Amniotic epithelial cell (primary cell): ENCODE data around the gene NLRC3.
"Not testable (repeated sequence)": the region's sequence is repeated elsewhere in the genome, so short reads cannot be mapped to it uniquely, and the experiment has no call there.

Experiments
- DNase-seq: peaks from one replicate; pipeline ENCODE4 v3.0.0-alpha.2; 2010; ENCODE audit warnings: low read depth

The NLRC3 gene

GRCh38 chr16:3577302-3577752 lies at the start of gene NLRC3:
TSS of gene NLRC3 (minus strand) at chr16:3577403. CDS start at chr16:3565036, 12,367 bp downstream.
- DNase-seq, result no peak

- peak; percentile 35 for DNase-seq
Observed at GRCh38 chr16:3625911-3626732, 48.9 kb upstream of the NLRC3 start.

GRCh38 chr16:3625331-3625730 lies 48.1 kb upstream of the NLRC3 start:
- DNase-seq, result no peak

GRCh38 chr16:3623642-3624041 lies 46.4 kb upstream of the NLRC3 start:
- no peak for DNase-seq

- peak; percentile 38 for DNase-seq
Observed at GRCh38 chr16:3618769-3619141, 41.6 kb upstream of the NLRC3 start.

- no peak for DNase-seq
Observed at GRCh38 chr16:3612510-3613466, 35.6 kb upstream of the NLRC3 start.

- DNase-seq, result peak; percentile 76
Observed at GRCh38 chr16:3611146-3611975, 34.2 kb upstream of the NLRC3 start, which contains the start of gene SLX4. TSS of gene SLX4 (minus strand) at chr16:3611606. CDS start at chr16:3608964, 2,642 bp downstream.

- no peak for DNase-seq
Observed at GRCh38 chr16:3610698-3611145, 33.5 kb upstream of the NLRC3 start.

- no peak for DNase-seq
Observed at GRCh38 chr16:3609895-3610697, 32.9 kb upstream of the NLRC3 start.

- DNase-seq, result not testable (repeated sequence)
Observed at GRCh38 chr16:3608976-3609375, 31.8 kb upstream of the NLRC3 start.

- DNase-seq, result no peak
Observed at GRCh38 chr16:3608069-3608468, 30.9 kb upstream of the NLRC3 start.

GRCh38 chr16:3607634-3608033 lies 30.4 kb upstream of the NLRC3 start:
- no peak for DNase-seq

- DNase-seq, result no peak
Observed at GRCh38 chr16:3607161-3607560, 30.0 kb upstream of the NLRC3 start.

- DNase-seq, result no peak
Observed at GRCh38 chr16:3606441-3606840, 29.2 kb upstream of the NLRC3 start.

GRCh38 chr16:3602320-3602653 lies 25.1 kb upstream of the NLRC3 start:
- DNase-seq, result no peak

GRCh38 chr16:3601614-3602319 lies 24.6 kb upstream of the NLRC3 start:
- DNase-seq, result no peak

- DNase-seq, result no peak
Observed at GRCh38 chr16:3599922-3600321, 22.7 kb upstream of the NLRC3 start.

- no peak for DNase-seq
Observed at GRCh38 chr16:3599121-3599520, 21.9 kb upstream of the NLRC3 start.

GRCh38 chr16:3598236-3598635 lies 21.0 kb upstream of the NLRC3 start:
- no peak for DNase-seq

- DNase-seq, result no peak
Observed at GRCh38 chr16:3597676-3598075, 20.5 kb upstream of the NLRC3 start.
